Measurements from ENCODE around the gene SCYL1.

Gene SCYL1

DNA sequence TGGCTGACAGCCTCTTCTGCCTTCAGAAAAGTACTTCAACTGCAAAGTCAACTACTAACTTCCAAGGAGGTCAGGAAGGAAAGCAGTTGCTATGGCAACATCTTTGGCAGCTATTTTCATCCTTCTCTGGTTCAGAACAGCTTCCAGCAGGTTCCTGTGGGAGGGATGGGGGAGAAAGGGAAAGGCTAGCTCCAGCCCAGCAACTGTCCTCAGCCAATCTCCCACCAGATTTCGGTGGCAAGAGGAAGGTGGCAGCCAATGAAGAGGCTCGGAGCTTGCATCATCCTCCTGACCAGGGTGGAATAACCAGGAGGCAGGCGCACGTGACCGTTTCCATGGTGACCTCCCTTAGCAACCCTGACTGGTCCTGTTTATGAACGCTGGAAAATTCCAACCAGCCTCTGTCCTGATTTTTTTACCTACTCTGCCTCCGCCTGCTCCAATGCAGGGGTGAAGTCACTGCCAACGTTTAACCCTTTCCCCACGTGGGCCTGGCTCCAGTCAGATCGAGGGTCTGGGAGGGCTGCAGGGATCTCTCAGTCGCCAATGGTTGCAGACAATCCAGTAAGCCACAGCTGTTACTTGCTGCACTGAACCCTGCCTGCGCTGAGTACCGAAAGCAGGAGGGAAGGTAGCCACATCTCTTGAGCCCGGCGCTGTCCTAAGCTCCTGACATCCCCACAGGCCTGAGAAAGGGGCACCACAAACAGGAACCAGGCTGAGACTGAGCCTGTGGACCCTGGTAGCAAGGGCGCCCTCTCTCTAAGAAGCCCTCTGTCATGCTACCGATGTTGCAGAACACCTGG lies 37.2 kb upstream of the SCYL1 start:
- Histone ChIP-seq H3K27me3 (ENCODE audit: control insufficient read depth in 1 of 2, insufficient read depth in 2 of 2, low read length in 2 of 2) (no peaks in the 10 kb centered on the region), H3K9ac (ENCODE audit: low read length in 2 of 2) (peak overlapping the region; percentile 86 to 90), H3K27ac (ENCODE audit: low read length) (peak overlapping the region; percentile 100), H3K4me1 (ENCODE audit: control insufficient read depth, insufficient read depth, low read length) (peaks cover 78% of the 10 kb centered on the region), H3K4me3 (ENCODE audit: low read length in 2 of 2) (peak overlapping the region; percentile 67 to 69), H3K36me3 (ENCODE audit: control insufficient read depth in 2 of 2, insufficient read depth in 2 of 2, low read length in 2 of 2) (no peaks in the 10 kb centered on the region), H3K9me3 (ENCODE audit: control insufficient read depth in 2 of 2, low read length in 2 of 2) (no peaks in the 10 kb centered on the region)

DNA sequence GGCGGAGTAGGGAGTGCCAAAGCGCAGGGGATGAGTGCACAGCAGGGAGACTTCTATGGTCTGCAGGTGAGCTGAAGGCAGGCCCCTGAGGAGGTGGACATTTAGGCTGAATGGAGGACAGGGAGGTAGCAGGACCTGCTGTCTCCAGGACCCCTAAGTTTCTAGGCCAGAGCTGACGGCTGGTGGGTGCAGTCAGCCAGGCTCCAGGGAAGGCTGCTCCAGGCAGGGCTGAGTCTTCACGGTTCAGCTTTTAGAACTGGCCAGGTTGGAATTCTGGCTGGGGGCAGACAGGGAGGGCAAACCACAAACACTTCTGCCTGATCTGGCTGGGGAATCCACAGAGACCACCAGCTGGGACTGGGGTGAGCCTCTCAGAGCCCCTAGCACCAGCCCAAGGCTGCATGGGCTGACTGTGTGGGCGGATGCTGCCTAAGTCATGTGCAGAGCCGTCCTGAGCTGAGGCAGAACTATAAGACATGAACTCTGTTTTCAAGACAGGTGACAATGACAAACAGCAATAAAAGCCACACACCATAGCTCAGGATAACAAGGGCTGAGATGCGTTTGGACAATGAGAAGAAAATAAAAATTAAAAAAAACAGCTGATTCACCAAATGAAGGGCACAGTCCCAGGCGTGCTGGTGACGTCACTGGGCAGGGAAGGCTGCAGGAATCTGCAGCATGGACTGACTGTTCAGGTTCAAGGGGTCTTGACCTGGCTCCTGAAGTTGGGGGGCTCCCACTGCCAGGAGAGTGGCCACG lies 36.4 kb upstream of the SCYL1 start:
- Histone ChIP-seq H3K4me3 (ENCODE audit: low read length in 2 of 2) (peak overlapping the region; percentile 67 to 69), H3K36me3 (ENCODE audit: control insufficient read depth in 2 of 2, insufficient read depth in 2 of 2, low read length in 2 of 2) (no peaks in the 10 kb centered on the region), H3K9ac (ENCODE audit: low read length in 2 of 2) (peak overlapping the region; percentile 86 to 90), H3K27me3 (ENCODE audit: control insufficient read depth in 1 of 2, insufficient read depth in 2 of 2, low read length in 2 of 2) (no peaks in the 10 kb centered on the region), H3K27ac (ENCODE audit: low read length) (peak overlapping the region; percentile 100), H3K9me3 (ENCODE audit: control insufficient read depth in 2 of 2, low read length in 2 of 2) (no peaks in the 10 kb centered on the region), H3K4me1 (ENCODE audit: control insufficient read depth, insufficient read depth, low read length) (peaks cover 86% of the 10 kb centered on the region)

DNA sequence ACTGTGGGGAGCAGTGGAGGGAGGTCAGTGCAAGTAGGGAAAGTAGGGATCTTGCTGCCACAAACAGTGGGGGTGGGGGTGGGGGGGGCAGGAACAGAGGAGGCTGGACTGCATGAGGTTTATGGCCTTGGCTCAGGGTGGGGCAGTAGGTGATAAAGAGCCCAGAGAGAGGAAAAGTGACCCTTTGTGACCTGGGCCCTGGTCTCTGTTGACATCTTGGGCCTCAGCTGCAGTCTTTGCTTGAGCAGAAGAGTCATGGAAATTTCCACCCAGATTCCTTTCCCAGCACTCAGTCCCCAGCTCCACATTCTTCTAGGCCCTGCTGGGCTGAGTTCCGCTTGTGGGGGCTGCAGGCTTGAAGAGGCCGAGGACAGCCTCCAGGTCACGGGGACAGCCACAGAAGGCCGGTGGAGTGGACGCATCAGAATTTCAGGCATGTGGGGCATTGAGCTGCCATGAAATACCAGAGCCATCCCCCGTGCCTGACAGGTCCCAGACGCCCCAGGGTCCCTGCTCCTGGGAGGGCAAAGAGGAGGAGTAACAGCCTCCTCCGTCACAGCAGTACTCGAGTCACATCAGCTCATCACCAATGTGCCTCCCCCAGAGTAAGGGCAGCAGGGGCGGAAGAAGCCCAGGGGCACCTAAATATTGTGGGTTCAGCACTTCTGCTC lies 35.7 kb upstream of the SCYL1 start:
- Histone ChIP-seq H3K4me3 (ENCODE audit: low read length in 2 of 2) (peak overlapping the region; percentile 9 to 52), H3K9ac (ENCODE audit: low read length in 2 of 2) (peak overlapping the region; percentile 86 to 90), H3K9me3 (ENCODE audit: control insufficient read depth in 2 of 2, low read length in 2 of 2) (no peaks in the 10 kb centered on the region), H3K4me1 (ENCODE audit: control insufficient read depth, insufficient read depth, low read length) (peaks cover 93% of the 10 kb centered on the region), H3K36me3 (ENCODE audit: control insufficient read depth in 2 of 2, insufficient read depth in 2 of 2, low read length in 2 of 2) (no peaks in the 10 kb centered on the region), H3K27ac (ENCODE audit: low read length) (peak overlapping the region; percentile 100), H3K27me3 (ENCODE audit: control insufficient read depth in 1 of 2, insufficient read depth in 2 of 2, low read length in 2 of 2) (no peaks in the 10 kb centered on the region)

DNA sequence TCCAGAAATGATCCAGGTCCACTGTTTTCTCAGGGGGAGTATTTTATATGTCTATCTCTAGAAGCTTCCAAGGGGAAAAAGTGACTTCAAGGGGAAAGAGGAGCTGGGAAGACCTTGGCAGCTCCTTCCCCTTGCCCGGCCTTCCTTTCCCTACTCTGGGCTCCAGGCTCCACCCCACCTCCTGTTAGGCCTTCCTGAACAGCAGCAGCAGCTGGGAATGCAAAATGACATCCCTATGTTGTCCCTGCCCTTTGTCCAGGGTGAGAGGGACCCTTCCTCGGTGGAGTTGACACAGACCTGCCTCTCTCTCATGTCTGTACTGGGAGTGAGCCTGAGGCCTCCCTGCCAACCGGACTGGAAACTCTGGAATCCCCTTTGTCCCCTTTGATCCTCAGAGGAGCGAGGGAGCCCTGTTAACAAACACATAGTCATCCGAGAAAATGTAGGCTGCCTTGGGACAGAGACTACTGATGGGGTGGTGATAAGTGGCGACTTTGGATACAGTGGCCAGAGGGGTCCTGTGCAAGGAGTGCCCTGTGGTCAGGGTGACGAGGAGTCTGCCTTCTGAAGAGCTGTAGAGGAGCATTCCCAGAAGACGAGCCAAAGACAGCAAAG lies 35.1 kb upstream of the SCYL1 start:
- H3K36me3 ChIP-seq (ENCODE audit: control insufficient read depth in 2 of 2, insufficient read depth in 2 of 2, low read length in 2 of 2), result no peaks in the 10 kb centered on the region
- H3K9me3 ChIP-seq (ENCODE audit: control insufficient read depth in 2 of 2, low read length in 2 of 2), result no peaks in the 10 kb centered on the region
- H3K9ac ChIP-seq (ENCODE audit: low read length in 2 of 2), result peak overlapping the region; percentile 86 to 90
- H3K4me1 ChIP-seq (ENCODE audit: control insufficient read depth, insufficient read depth, low read length), result peaks cover 97% of the 10 kb centered on the region
- H3K27ac ChIP-seq (ENCODE audit: low read length), result peak overlapping the region; percentile 100
- peak overlapping the region in 1 of 2 donors; percentile 52 for H3K4me3 ChIP-seq (ENCODE audit: low read length in 2 of 2)
- H3K27me3 ChIP-seq (ENCODE audit: control insufficient read depth in 1 of 2, insufficient read depth in 2 of 2, low read length in 2 of 2), result no peaks in the 10 kb centered on the region

DNA sequence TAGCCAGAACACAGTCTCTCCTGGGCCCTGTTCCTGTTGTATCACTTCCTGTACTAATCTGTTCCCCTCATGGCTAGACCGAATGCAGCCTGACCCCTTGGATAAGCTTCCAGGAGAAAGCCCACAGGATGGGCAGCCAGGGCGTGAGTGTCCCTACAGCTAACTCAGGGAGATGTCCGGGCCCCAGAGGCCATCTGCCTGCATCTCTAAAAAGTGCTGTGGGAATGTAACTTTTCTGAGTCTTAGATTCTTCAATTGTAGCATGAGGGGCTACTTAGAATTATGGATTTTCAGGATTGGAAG lies 33.8 kb upstream of the SCYL1 start:
- H3K4me1 ChIP-seq (ENCODE audit: control insufficient read depth, insufficient read depth, low read length), result peaks cover 96% of the 10 kb centered on the region
- peak overlapping the region; percentile 85 to 86 for H3K9ac ChIP-seq (ENCODE audit: low read length in 2 of 2)
- no peaks in the 10 kb centered on the region for H3K36me3 ChIP-seq (ENCODE audit: control insufficient read depth in 2 of 2, insufficient read depth in 2 of 2, low read length in 2 of 2)
- no peaks in the 10 kb centered on the region for H3K9me3 ChIP-seq (ENCODE audit: control insufficient read depth in 2 of 2, low read length in 2 of 2)
- no peaks in the 10 kb centered on the region for H3K27me3 ChIP-seq (ENCODE audit: control insufficient read depth in 1 of 2, insufficient read depth in 2 of 2, low read length in 2 of 2)
- H3K27ac ChIP-seq (ENCODE audit: low read length), result peak overlapping the region; percentile 100
- H3K4me3 ChIP-seq (ENCODE audit: low read length in 2 of 2), result peak overlapping the region; percentile 26 to 52

DNA sequence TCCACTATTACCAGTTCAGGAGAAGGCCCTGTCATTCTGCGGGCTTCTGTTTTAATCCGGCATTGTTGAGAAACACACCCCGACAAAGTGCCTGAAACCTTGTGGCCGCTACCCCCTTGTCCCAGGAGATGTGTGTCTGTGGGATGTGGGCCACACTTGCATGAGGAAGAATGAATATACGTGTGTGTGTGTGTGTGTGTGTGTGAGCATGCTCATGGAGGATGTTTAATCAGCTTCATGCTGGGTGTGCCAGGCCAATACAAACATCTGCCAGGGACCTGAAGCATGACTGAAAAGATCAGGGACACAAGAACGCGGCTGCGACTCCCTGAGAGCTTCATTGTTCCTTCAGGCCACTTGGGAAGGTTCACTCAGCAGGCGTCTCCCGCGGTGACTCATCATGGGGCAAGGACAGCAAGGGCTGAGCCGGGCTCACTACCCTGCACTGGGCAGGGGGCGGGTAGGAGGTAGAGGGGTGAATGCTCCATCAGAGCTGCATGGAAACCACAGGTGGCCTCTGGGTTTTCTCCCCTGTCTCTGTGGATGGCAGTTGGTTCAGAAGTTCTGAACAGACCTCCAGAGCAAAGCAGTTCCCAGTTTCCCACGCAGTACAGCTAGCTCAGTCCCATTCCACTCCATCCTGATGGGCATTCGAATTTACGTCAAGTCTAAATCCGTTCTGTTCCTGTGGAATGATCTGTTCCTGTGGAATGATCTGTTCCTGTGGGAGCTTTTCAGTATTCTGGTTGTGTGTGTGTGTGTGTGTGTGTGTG lies 33.1 kb upstream of the SCYL1 start:
- no peaks in the 10 kb centered on the region for H3K9me3 ChIP-seq (ENCODE audit: control insufficient read depth in 2 of 2, low read length in 2 of 2)
- H3K4me3 ChIP-seq (ENCODE audit: low read length in 2 of 2), result peak overlapping the region; percentile 26 to 41
- H3K36me3 ChIP-seq (ENCODE audit: control insufficient read depth in 2 of 2, insufficient read depth in 2 of 2, low read length in 2 of 2), result no peaks in the 10 kb centered on the region
- H3K27me3 ChIP-seq (ENCODE audit: control insufficient read depth in 1 of 2, insufficient read depth in 2 of 2, low read length in 2 of 2), result no peaks in the 10 kb centered on the region
- H3K27ac ChIP-seq (ENCODE audit: low read length), result peak overlapping the region; percentile 100
- H3K9ac ChIP-seq (ENCODE audit: low read length in 2 of 2), result peak overlapping the region; percentile 85 to 86
- H3K4me1 ChIP-seq (ENCODE audit: control insufficient read depth, insufficient read depth, low read length), result peaks cover 96% of the 10 kb centered on the region

DNA sequence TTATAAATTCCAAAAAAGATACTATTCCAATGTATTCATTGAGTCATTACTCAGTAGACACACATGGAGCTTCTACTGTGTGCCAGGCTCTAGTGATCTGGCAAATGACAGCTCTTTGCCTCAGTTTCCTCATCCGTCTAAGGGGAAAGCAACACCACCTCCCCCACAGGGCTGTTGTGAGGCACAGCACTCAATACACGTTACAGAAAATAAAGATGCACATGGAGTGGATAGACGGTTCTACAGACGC lies 32.6 kb upstream of the SCYL1 start:
- Histone ChIP-seq H3K4me3 (ENCODE audit: low read length in 2 of 2) (peak overlapping the region; percentile 38 to 41), H3K36me3 (ENCODE audit: control insufficient read depth in 2 of 2, insufficient read depth in 2 of 2, low read length in 2 of 2) (no peaks in the 10 kb centered on the region), H3K9me3 (ENCODE audit: control insufficient read depth in 2 of 2, low read length in 2 of 2) (no peaks in the 10 kb centered on the region), H3K27ac (ENCODE audit: low read length) (peak overlapping the region; percentile 100), H3K27me3 (ENCODE audit: control insufficient read depth in 1 of 2, insufficient read depth in 2 of 2, low read length in 2 of 2) (no peaks in the 10 kb centered on the region), H3K9ac (ENCODE audit: low read length in 2 of 2) (peak overlapping the region; percentile 85 to 86), H3K4me1 (ENCODE audit: control insufficient read depth, insufficient read depth, low read length) (peaks cover 96% of the 10 kb centered on the region)

DNA sequence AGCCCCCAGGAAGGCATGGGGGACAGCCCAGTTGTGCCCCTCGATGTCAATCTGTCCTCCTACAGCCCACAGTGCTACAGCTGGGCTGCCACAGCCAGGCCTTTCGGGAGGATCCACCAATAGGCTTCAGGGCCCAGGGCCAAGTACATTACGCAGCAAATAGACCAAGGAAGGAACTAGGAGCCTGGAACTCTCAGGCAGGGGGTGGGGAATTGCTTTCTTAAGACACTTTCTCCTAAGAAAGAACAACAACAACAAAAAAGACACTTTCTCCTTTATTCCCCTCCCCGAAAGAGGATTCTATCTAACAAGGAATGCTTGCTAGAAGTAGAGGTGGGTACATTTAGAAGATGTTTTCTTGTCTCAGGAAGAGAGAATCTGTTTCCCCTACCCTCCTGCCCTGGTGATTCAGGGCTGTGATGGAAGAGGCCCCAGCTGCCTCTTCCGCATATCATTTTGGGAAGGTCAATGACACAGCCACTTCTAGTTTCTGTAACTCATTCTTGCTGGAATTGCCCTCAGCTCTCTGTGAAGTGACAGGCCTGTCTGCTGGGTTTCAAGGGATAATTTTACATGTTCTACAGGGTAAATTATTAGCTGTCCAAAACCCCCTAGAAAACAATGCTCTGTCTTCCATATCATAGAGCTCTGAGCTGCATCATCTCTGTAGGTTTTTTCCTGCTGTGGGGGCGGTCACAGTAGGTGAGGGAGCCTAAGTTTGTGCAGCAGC lies 32.1 kb upstream of the SCYL1 start:
- Histone ChIP-seq H3K27ac (ENCODE audit: low read length) (peak overlapping the region; percentile 100), H3K4me3 (ENCODE audit: low read length in 2 of 2) (peak overlapping the region; percentile 38 to 41), H3K9ac (ENCODE audit: low read length in 2 of 2) (peak overlapping the region; percentile 85 to 86), H3K27me3 (ENCODE audit: control insufficient read depth in 1 of 2, insufficient read depth in 2 of 2, low read length in 2 of 2) (no peaks in the 10 kb centered on the region), H3K36me3 (ENCODE audit: control insufficient read depth in 2 of 2, insufficient read depth in 2 of 2, low read length in 2 of 2) (no peaks in the 10 kb centered on the region), H3K9me3 (ENCODE audit: control insufficient read depth in 2 of 2, low read length in 2 of 2) (no peaks in the 10 kb centered on the region), H3K4me1 (ENCODE audit: control insufficient read depth, insufficient read depth, low read length) (peaks cover 91% of the 10 kb centered on the region)

DNA sequence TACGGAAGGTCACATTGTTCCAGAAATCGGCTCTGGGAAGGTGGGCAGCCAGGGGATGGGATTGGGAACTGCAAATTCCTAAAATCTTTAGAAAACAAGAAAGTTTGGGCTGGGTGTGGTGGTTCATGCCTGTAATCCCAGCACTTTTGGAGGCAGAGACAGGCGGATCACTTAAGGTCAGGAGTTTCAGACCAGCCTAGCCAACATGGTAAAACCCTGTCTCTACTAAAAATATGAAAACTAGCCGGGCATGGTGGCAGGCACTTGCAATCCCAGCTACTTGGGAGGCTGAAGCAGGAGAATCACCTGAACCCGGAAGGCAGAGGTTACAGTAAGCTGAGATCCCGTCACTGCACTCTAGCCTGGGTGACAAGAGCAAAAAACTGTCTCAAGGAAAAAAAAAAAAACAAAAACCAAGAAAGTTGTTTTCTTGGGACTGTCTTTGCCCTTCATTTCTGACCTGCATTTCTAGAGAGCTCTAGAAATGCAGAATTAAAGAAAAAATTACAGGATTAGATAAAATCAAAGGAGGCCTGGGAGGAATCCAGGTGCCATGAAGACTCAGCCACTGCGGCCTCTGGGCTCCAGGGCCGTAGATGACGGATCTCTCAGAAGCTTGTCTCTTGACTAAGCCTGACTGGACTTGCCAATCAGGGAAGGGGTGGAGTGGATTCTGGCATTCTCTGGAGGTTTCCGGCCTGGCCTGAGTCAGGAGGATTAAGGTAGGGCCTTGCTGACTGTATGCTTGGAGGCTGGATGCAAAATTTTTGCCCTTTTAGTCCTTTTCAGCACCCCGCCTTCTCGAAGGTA lies 31.3 kb upstream of the SCYL1 start:
- Histone ChIP-seq H3K4me1 (ENCODE audit: control insufficient read depth, insufficient read depth, low read length) (peaks cover 90% of the 10 kb centered on the region), H3K36me3 (ENCODE audit: control insufficient read depth in 2 of 2, insufficient read depth in 2 of 2, low read length in 2 of 2) (no peaks in the 10 kb centered on the region), H3K27me3 (ENCODE audit: control insufficient read depth in 1 of 2, insufficient read depth in 2 of 2, low read length in 2 of 2) (no peaks in the 10 kb centered on the region), H3K4me3 (ENCODE audit: low read length in 2 of 2) (peak overlapping the region; percentile 21 to 52), H3K27ac (ENCODE audit: low read length) (peak overlapping the region; percentile 100), H3K9ac (ENCODE audit: low read length in 2 of 2) (peak overlapping the region; percentile 85 to 86), H3K9me3 (ENCODE audit: control insufficient read depth in 2 of 2, low read length in 2 of 2) (no peaks in the 10 kb centered on the region)
